ENCODE results near the gene IDH3A.

GRCh38 chr15:78105476-78106241, 43.5 kb upstream of the IDH3A start:
- TF ChIP-seq POLR2A (IDR thresholded peaks at IDR 0.05) (no peak), CTCF (IDR thresholded peaks at IDR 0.05) (no peak)

Measured in thyroid gland (tissue), 4 donors.